Measurements from ENCODE around the gene SALL4.
"Not testable (repeated sequence)": the region's sequence is repeated elsewhere in the genome, so short reads cannot be mapped to it uniquely, and the experiment has no call there.

SALL4 gene

GRCh38 chr20:51765381-51765780 lies 36.9 kb downstream of the SALL4 start:
- DNase-seq (ENCODE audit: low read depth), result not testable (repeated sequence)

- DNase-seq (ENCODE audit: low read depth), result peak; percentile 40
These were observed 38.2 kb downstream of the SALL4 start for GRCh38 chr20:51763965-51764602.

- no peak for DNase-seq (ENCODE audit: low read depth)
These were observed 41.3 kb downstream of the SALL4 start for GRCh38 chr20:51760905-51761546.

GRCh38 chr20:51759769-51760510 lies 42.4 kb downstream of the SALL4 start:
- no peak for DNase-seq (ENCODE audit: low read depth)

- DNase-seq (ENCODE audit: low read depth), result no peak
These were observed 43.3 kb downstream of the SALL4 start for GRCh38 chr20:51758978-51759544.

- DNase-seq (ENCODE audit: low read depth), result no peak
These were observed 45.1 kb downstream of the SALL4 start for GRCh38 chr20:51757226-51757625.

- DNase-seq (ENCODE audit: low read depth), result no peak
These were observed 45.7 kb downstream of the SALL4 start for GRCh38 chr20:51756653-51757052.

- DNase-seq (ENCODE audit: low read depth), result not testable (repeated sequence)
These were observed 49.1 kb downstream of the SALL4 start for GRCh38 chr20:51753220-51753619.

GRCh38 chr20:51752343-51752951 lies 49.9 kb downstream of the SALL4 start:
- peak; percentile 90 for DNase-seq (ENCODE audit: low read depth)

- DNase-seq (ENCODE audit: low read depth), result no peak
These were observed 51.4 kb downstream of the SALL4 start for GRCh38 chr20:51750770-51751388.

GRCh38 chr20:51750037-51750769 lies 52.1 kb downstream of the SALL4 start:
- peak; percentile 83 for DNase-seq (ENCODE audit: low read depth)

- DNase-seq (ENCODE audit: low read depth), result no peak
These were observed 52.7 kb downstream of the SALL4 start for GRCh38 chr20:51749674-51750036.

- no peak for DNase-seq (ENCODE audit: low read depth)
These were observed 55.0 kb downstream of the SALL4 start for GRCh38 chr20:51747182-51747911.

- DNase-seq (ENCODE audit: low read depth), result no peak
These were observed 56.5 kb downstream of the SALL4 start for GRCh38 chr20:51745804-51746203.

- no peak for DNase-seq (ENCODE audit: low read depth)
These were observed 61.5 kb downstream of the SALL4 start for GRCh38 chr20:51740838-51741237.

GRCh38 chr20:51740308-51740707 lies 62.0 kb downstream of the SALL4 start:
- DNase-seq (ENCODE audit: low read depth), result not testable (repeated sequence)

- no peak for DNase-seq (ENCODE audit: low read depth)
These were observed 62.5 kb downstream of the SALL4 start for GRCh38 chr20:51739722-51740249.

- no peak for DNase-seq (ENCODE audit: low read depth)
These were observed 63.4 kb downstream of the SALL4 start for GRCh38 chr20:51738877-51739447.

GRCh38 chr20:51738261-51738660 lies 64.1 kb downstream of the SALL4 start:
- not testable (repeated sequence) for DNase-seq (ENCODE audit: low read depth)

GRCh38 chr20:51736947-51737346 lies 65.4 kb downstream of the SALL4 start:
- no peak for DNase-seq (ENCODE audit: low read depth)

Measured in GM04503 (cell line).